H1 (cell line): ENCODE results near the gene USP49. TPM values are rescaled to one million over a fixed set of nuclear protein-coding genes. Genes with fewer than 3 reads are reported as not detected.

Experiments
- CTCF ChIA-PET: fragments of 300-600 bp; sonication (Branson Sonifier 250); formaldehyde crosslinking; loops from one replicate; lab custom pipeline; 2021; ENCODE audit not compliant: partially characterized antibody; lab: Charles Lee
- POLR2A ChIA-PET: fragments of 300-600 bp; sonication (Branson Sonifier 250); formaldehyde crosslinking; loops from one replicate; lab custom pipeline; 2021; ENCODE audit warnings: inconsistent platforms; ENCODE audit not compliant: partially characterized antibody; lab: Charles Lee
- DNase-seq, 2 experiments: peaks; one replicate each; pipeline versions ENCODE4 v3.0.0 to v3.0.0-alpha.2; 2010 to 2022; ENCODE audit warnings: low spot score in 2 of 2, low read depth in 1 of 2, mixed read lengths in 1 of 2
- FAIRE-seq: peaks from 2 replicates; lab custom pipeline; 2011; peaks lifted over from hg19 to GRCh38; lab: Jason Lieb, UNC
- H2AFZ ChIP-seq: 2 replicates; pipeline ENCODE4 v1.8.1; 2012; ENCODE audit warnings: low read length, inconsistent platforms
- H2AK5ac ChIP-seq: 2 replicates; pipeline ENCODE4 v1.6.1; 2013; ENCODE audit warnings: low read depth, low read length
- H2BK120ac ChIP-seq: replicated peaks from 2 replicates; pipeline ENCODE3; 2013; ENCODE audit warnings: low read depth, low read length, inconsistent platforms
- H2BK12ac ChIP-seq: 2 replicates; pipeline ENCODE4 v1.6.1; 2013; ENCODE audit warnings: low read depth, low read length
- H2BK15ac ChIP-seq: 2 replicates; pipeline ENCODE4 v1.6.1; 2013; ENCODE audit warnings: low read length
- H2BK20ac ChIP-seq: 2 replicates; pipeline ENCODE4 v1.6.1; 2013; ENCODE audit warnings: low read length
- H2BK5ac ChIP-seq: 2 replicates; pipeline ENCODE4 v1.6.1; 2013; ENCODE audit warnings: low read depth, low read length
- H3K14ac ChIP-seq: 2 replicates; pipeline ENCODE4 v1.6.1; 2013; ENCODE audit warnings: inconsistent platforms; ENCODE audit not compliant: insufficient read length
- H3K18ac ChIP-seq: 2 replicates; pipeline ENCODE4 v1.6.1; 2013; ENCODE audit warnings: low read length; ENCODE audit errors: extremely low read depth
- H3K23ac ChIP-seq: 2 replicates; pipeline ENCODE4 v1.6.1; 2013; ENCODE audit warnings: inconsistent platforms; ENCODE audit not compliant: insufficient read length
- H3K23me2 ChIP-seq: 2 replicates; pipeline ENCODE4 v1.6.1; 2013; ENCODE audit warnings: low read depth, low read length
- H3K27ac ChIP-seq: 2 replicates; pipeline ENCODE4 v1.6.1; 2011; ENCODE audit warnings: low read depth, low read length, inconsistent platforms
- H3K27me3 ChIP-seq, 4 experiments: replicated peaks in 1 of 4; 1 replicate in 1 of 4; 2 replicates in 3 of 4; pipeline versions ENCODE4 v1.6.1 to v1.8.1; 2011 to 2013; ENCODE audit warnings: low read length in 3 of 4, mild to moderate bottlenecking in 3 of 4, inconsistent platforms in 2 of 4, mixed read lengths in 2 of 4, moderate library complexity in 1 of 4; ENCODE audit not compliant: control insufficient read depth in 3 of 4, insufficient read depth in 3 of 4; ENCODE audit errors: extremely low read depth in 1 of 4
- H3K36me3 ChIP-seq, 4 experiments: 2 replicates each; pipeline versions ENCODE4 v1.6.1 to v1.8.1; 2011 to 2013; ENCODE audit warnings: mild to moderate bottlenecking in 4 of 4, low read length in 3 of 4, moderate library complexity in 2 of 4, control low read depth in 1 of 4, inconsistent platforms in 1 of 4; ENCODE audit not compliant: insufficient read depth in 4 of 4, control insufficient read depth in 2 of 4
- H3K4ac ChIP-seq: replicated peaks from 2 replicates; pipeline ENCODE3; 2013; ENCODE audit warnings: low read length, low read depth, mixed read lengths, inconsistent platforms; ENCODE audit not compliant: insufficient read length
- H3K4me1 ChIP-seq, 4 experiments: replicated peaks in 1 of 4; 1 replicate in 1 of 4; 2 replicates in 3 of 4; pipeline versions ENCODE4 v1.6.1 to v1.8.1; 2011 to 2013; ENCODE audit warnings: low read length in 3 of 4, inconsistent platforms in 2 of 4, mixed read lengths in 1 of 4; ENCODE audit not compliant: insufficient read depth in 4 of 4, control insufficient read depth in 3 of 4
- H3K4me2 ChIP-seq, 2 experiments: 2 replicates each; pipeline versions ENCODE4 v1.6.1 to v1.8.1; 2011 to 2013; ENCODE audit warnings: low read depth in 2 of 2, low read length in 2 of 2, control low read depth in 1 of 2, inconsistent platforms in 1 of 2, mild to moderate bottlenecking in 1 of 2; ENCODE audit not compliant: insufficient read depth in 1 of 2
- H3K4me3 ChIP-seq, 4 experiments: fragments of 200-600, 300-600 bp in 1 of 4; sonication (generic), shearing (Covaris generic), sonication (Bioruptor Twin) in 1 of 4; 2 replicates each; pipeline versions ENCODE4 v1.5.1 to v1.8.1; 2011 to 2016; ENCODE audit warnings: low read length in 4 of 4, low read depth in 3 of 4, control low read depth in 2 of 4, inconsistent platforms in 2 of 4, mild to moderate bottlenecking in 2 of 4, mixed read lengths in 1 of 4, moderate library complexity in 1 of 4; ENCODE audit not compliant: insufficient read depth in 2 of 4; ENCODE audit errors: extremely low read depth in 1 of 4
- H3K56ac ChIP-seq: replicated peaks from 2 replicates; pipeline ENCODE3; 2013; ENCODE audit warnings: low read depth, mild to moderate bottlenecking, mixed read lengths, low read length, inconsistent platforms; ENCODE audit not compliant: insufficient read length
- H3K79me1 ChIP-seq: 2 replicates; pipeline ENCODE4 v1.6.1; 2013; ENCODE audit warnings: low read depth, low read length, control low read depth
- H3K79me2 ChIP-seq, 2 experiments: 2 replicates each; pipeline versions ENCODE4 v1.6.1 to v1.8.1; 2012 to 2013; ENCODE audit warnings: low read length in 2 of 2, mild to moderate bottlenecking in 2 of 2, inconsistent platforms in 1 of 2; ENCODE audit not compliant: insufficient read depth in 2 of 2, control insufficient read depth in 1 of 2
- H3K9ac ChIP-seq, 4 experiments: replicated peaks in 1 of 4; 1 replicate in 1 of 4; 2 replicates in 3 of 4; pipeline versions ENCODE4 v1.6.1 to v1.8.1; 2011 to 2013; ENCODE audit warnings: low read depth in 3 of 4, low read length in 3 of 4, control low read depth in 2 of 4, mild to moderate bottlenecking in 2 of 4, moderate library complexity in 2 of 4, inconsistent platforms in 1 of 4; ENCODE audit errors: extremely low read depth in 1 of 4
- H3K9me3 ChIP-seq, 2 experiments: 2 replicates each; pipeline versions ENCODE4 v1.6.1 to v1.8.1; 2012 to 2013; ENCODE audit warnings: mild to moderate bottlenecking in 2 of 2, moderate library complexity in 2 of 2, control low read depth in 1 of 2, inconsistent platforms in 1 of 2, low read depth in 1 of 2, low read length in 1 of 2, mixed read lengths in 1 of 2; ENCODE audit not compliant: insufficient read depth in 2 of 2
- H4K20me1 ChIP-seq, 2 experiments: replicated peaks in 1 of 2; 2 replicates each; pipeline versions ENCODE3 to v1.8.1; 2011 to 2013; ENCODE audit warnings: inconsistent platforms in 2 of 2, low read length in 2 of 2, mild to moderate bottlenecking in 1 of 2; ENCODE audit not compliant: insufficient read depth in 2 of 2, control insufficient read depth in 1 of 2
- H4K5ac ChIP-seq: 2 replicates; pipeline ENCODE4 v1.6.1; 2013; ENCODE audit warnings: low read length, low read depth, mixed read lengths, inconsistent platforms; ENCODE audit not compliant: insufficient read length
- H4K8ac ChIP-seq: 2 replicates; pipeline ENCODE4 v1.8.0; 2013; ENCODE audit warnings: mild to moderate bottlenecking, moderate library complexity, low read length, inconsistent platforms; ENCODE audit not compliant: insufficient read depth; ENCODE audit errors: extremely low read depth
- H4K91ac ChIP-seq: replicated peaks from 2 replicates; pipeline ENCODE3; 2013; ENCODE audit warnings: low read length, mixed read lengths, inconsistent platforms; ENCODE audit not compliant: insufficient read length
- CTBP2 ChIP-seq: IDR thresholded peaks from 2 replicates; pipeline ENCODE4 v1.7.0; 2011; ENCODE audit warnings: borderline replicate concordance, mild to moderate bottlenecking, moderate library complexity, mixed read lengths, low read length; ENCODE audit not compliant: insufficient read depth, insufficient read length
- EGR1 ChIP-seq: IDR thresholded peaks from 2 replicates; pipeline ENCODE4 v1.6.1; 2011; ENCODE audit warnings: low read depth, low read length, borderline replicate concordance
- POLR2AphosphoS5 ChIP-seq: IDR thresholded peaks from 2 replicates; pipeline ENCODE4 v1.6.1; 2011; ENCODE audit warnings: low read depth, low read length
- SIRT6 ChIP-seq: IDR thresholded peaks from one replicate; pipeline ENCODE4 v1.7.1; 2012; ENCODE audit warnings: low read length, inconsistent platforms
- TAF7 ChIP-seq: optimal IDR thresholded peaks from 2 replicates; pipeline ENCODE3; 2011; ENCODE audit warnings: low read depth, mild to moderate bottlenecking, inconsistent platforms, low read length, moderate library complexity, borderline replicate concordance
- WGBS, 2 experiments: shearing (Covaris generic) in 1 of 2; methylation state at CpG; one replicate each; pipeline versions ENCODE4 v1.1.6 to v1.1.7; 2013 to 2015; ENCODE audit warnings: low lambda C conversion rate in 2 of 2, mixed read lengths in 2 of 2, inconsistent platforms in 1 of 2, low coverage in 1 of 2, missing lambda C conversion rate in 1 of 2; ENCODE audit not compliant: insufficient replicate concordance in 2 of 2, insufficient coverage in 1 of 2, insufficient read length in 1 of 2; ENCODE audit errors: extremely low coverage in 1 of 2, missing lambda C conversion rate in 1 of 2; 5-methylcytosine and 5-hydroxymethylcytosine counted together
- polyA plus RNA-seq, 7 experiments: library from polyadenylated mRNA; depleted of rRNA in 3 of 7; stranded (reverse) in 5 of 7; unstranded in 2 of 7; fragments of >200 nt in 5 of 7; fragments of 200-250 nt in 2 of 7; gene quantifications; 1 replicate in 5 of 7; 2 replicates in 1 of 7; 4 replicates in 1 of 7; pipeline versions ENCODE4 v1.2.1 to v1.2.3, GENCODE V29; 2011 to 2013; ENCODE audit warnings: missing spikeins in 2 of 7, mixed read lengths in 2 of 7
- total RNA-seq: library from RNA; stranded (reverse); fragmentation: NEBNext Ultra II Directional; extraction: Animal tissue kit (Norgen Biotek cat#: 25700); gene quantifications from 2 replicates; pipeline ENCODE4 v1.2.1, GENCODE V29; 2021
- TF ChIP-seq, protein P1 (sequence below): IDR thresholded peaks from 2 replicates; pipeline ENCODE4 v1.6.1; 2012; ENCODE audit warnings: inconsistent platforms

The USP49 gene
- total and polyA plus RNA-seq, 2 of the 8 experiments (the other 6 are each of a cell fraction or from before 2014, with no cell fraction given): 6.9 to 24.4 TPM

DNA sequence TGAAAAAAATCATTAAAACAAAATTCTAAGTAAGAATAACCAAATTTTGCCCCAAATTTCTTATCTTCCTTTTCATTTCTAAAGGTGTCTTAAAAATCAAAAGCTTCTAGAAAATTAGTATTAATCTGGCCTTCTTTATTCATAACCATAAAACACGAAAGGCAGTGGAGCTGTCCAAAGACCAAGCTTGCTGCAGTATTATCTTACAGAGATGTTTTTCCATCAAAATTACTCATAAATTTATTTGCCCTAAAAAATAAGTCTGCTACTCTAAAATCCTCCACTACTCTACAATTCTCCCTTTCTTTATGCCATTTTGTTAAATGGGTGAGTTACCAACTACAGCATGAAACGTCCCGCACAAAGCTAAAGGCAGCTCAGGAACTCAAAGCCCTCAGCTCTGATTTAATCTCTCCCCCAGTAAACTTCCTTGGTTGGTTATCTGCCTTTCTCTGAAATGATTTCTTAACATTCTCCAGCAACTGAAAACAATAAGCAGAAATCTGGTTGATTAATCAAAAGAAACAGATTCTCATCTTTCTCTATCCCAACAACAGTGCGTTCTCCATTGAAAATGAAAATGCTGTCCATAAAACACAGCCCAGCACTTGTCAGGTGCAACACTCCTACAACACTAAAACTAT, 2.1 kb downstream of the USP49 start:
- 69% methylated on average over 4 of the region's 4 CpGs; no CpG with 5 or more reads in 1 of the 2 experiments for WGBS, 2 experiments
- CTCF ChIA-PET: interaction anchor here (0.9 to 1.5 kb wide), 4 partner anchors 29 to 106 kb away, joined by 3 to 7 read pairs (median 4); partner anchors contain the start of genes BYSL, MED20 and TOMM6
- no peak overlapping the region for H2AK5ac ChIP-seq
- no peak overlapping the region for H3K23ac ChIP-seq
- H2BK20ac ChIP-seq: no peak overlapping the region
- H3K9ac ChIP-seq: peak overlapping the region in 1 of 4 experiments; percentile 74; a peak in 2 of 7 replicates
- peaks cover 0 to 52% of the 10 kb centered on the region in 2 experiments; a peak in 3 of 4 replicates for H3K79me2 ChIP-seq
- H3K79me1 ChIP-seq: no peaks in the 10 kb centered on the region
- H2BK12ac ChIP-seq: no peak overlapping the region
- no peak for FAIRE-seq
- peak overlapping the region; percentile 96 to 100 for H3K4me2 ChIP-seq
- H4K5ac ChIP-seq: no peak overlapping the region
- H2BK15ac ChIP-seq: no peak overlapping the region
- TF ChIP-seq CTBP2: no peak
- TF ChIP-seq POLR2AphosphoS5: no peak
- TF ChIP-seq, protein P1, sequence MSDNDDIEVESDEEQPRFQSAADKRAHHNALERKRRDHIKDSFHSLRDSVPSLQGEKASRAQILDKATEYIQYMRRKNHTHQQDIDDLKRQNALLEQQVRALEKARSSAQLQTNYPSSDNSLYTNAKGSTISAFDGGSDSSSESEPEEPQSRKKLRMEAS: no peak
- TF ChIP-seq TAF7: no peak
- no peak for TF ChIP-seq EGR1
- TF ChIP-seq SIRT6: no peak
- no peaks in the 10 kb centered on the region for H4K20me1 ChIP-seq
- H3K9me3 ChIP-seq: no peaks in the 10 kb centered on the region
- no peak overlapping the region for H4K8ac ChIP-seq
- POLR2A ChIA-PET: interaction anchor here (1.0 to 1.7 kb wide), 3 partner anchors 28 to 158 kb away, joined by 3 to 4 read pairs (median 3); partner anchors contain the start of genes BYSL and MED20
- no peaks in the 10 kb centered on the region for H3K27me3 ChIP-seq
- no peak overlapping the region for H2AFZ ChIP-seq
- H3K18ac ChIP-seq: no peak overlapping the region
- H3K4me1 ChIP-seq: peaks cover 0 to 11% (median 4%) of the 10 kb centered on the region in 4 experiments; a peak in 4 of 7 replicates
- no peak overlapping the region for H3K27ac ChIP-seq
- DNase-seq: no peak
- H3K23me2 ChIP-seq: peaks cover 14% of the 10 kb centered on the region
- H3K4me3 ChIP-seq: peak overlapping the region; percentile 24 to 95 (median 64); a peak in 6 of 8 replicates
- no peak overlapping the region for H3K4ac ChIP-seq
- no peak overlapping the region for H4K91ac ChIP-seq
- no peak overlapping the region for H2BK5ac ChIP-seq
- no peak overlapping the region for H3K14ac ChIP-seq
- H3K36me3 ChIP-seq: no peaks in the 10 kb centered on the region; a peak in 1 of 8 replicates
- no peak overlapping the region for H2BK120ac ChIP-seq
- H3K56ac ChIP-seq: no peak overlapping the region
